ENCODE data around the gene SAP25.

- TF ChIP-seq YY1 (IDR thresholded peaks at IDR 0.05; ENCODE audit: extremely low read depth, insufficient replicate concordance, low read depth, low read length) (no peak), EZH2phosphoT487 (IDR thresholded peaks at IDR 0.05; ENCODE audit: borderline replicate concordance) (no peak), RAD21 (IDR thresholded peaks at IDR 0.05; ENCODE audit: low read depth) (no peak), ZNF274 (IDR thresholded peaks at IDR 0.05; ENCODE audit: low read depth, low read length) (no peak), ELF1 (IDR thresholded peaks at IDR 0.05; ENCODE audit: borderline replicate concordance, low read depth) (no peak), ZFX (IDR thresholded peaks at IDR 0.05) (no peak)
- TF ChIP-seq, protein P1, sequence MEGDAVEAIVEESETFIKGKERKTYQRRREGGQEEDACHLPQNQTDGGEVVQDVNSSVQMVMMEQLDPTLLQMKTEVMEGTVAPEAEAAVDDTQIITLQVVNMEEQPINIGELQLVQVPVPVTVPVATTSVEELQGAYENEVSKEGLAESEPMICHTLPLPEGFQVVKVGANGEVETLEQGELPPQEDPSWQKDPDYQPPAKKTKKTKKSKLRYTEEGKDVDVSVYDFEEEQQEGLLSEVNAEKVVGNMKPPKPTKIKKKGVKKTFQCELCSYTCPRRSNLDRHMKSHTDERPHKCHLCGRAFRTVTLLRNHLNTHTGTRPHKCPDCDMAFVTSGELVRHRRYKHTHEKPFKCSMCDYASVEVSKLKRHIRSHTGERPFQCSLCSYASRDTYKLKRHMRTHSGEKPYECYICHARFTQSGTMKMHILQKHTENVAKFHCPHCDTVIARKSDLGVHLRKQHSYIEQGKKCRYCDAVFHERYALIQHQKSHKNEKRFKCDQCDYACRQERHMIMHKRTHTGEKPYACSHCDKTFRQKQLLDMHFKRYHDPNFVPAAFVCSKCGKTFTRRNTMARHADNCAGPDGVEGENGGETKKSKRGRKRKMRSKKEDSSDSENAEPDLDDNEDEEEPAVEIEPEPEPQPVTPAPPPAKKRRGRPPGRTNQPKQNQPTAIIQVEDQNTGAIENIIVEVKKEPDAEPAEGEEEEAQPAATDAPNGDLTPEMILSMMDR (IDR thresholded peaks at IDR 0.05 in 2 of 3, conservative IDR thresholded peaks at IDR 0.05 in 1 of 3; ENCODE audit: borderline replicate concordance in 1 of 3, insufficient read depth in 1 of 3, low read depth in 2 of 3, low read length in 2 of 3) = no peak
These were observed 39.9 kb upstream of the SAP25 start for GRCh38 chr7:100613412-100614175.

Measured in HCT116 (cell line).